BLaER1 treated with 17β-estradiol and CSF1 and Interleukin-3, amounts not matched to agents 10 nM and 100 nM (cell line): Measurements from ENCODE around the gene OCA2.
A peak's percentile ranks its signal among the peaks of the same experiment; 100 is the strongest.

ENCODE experiments used
- H3K27ac ChIP-seq, 11 experiments: shearing (Covaris generic); formaldehyde crosslinking; 2 replicates each; pipeline ENCODE4 v1.8.1; 2022
- H3K27me3 ChIP-seq, 11 experiments: shearing (Covaris generic); formaldehyde crosslinking; 2 replicates each; pipeline ENCODE4 v1.8.1; 2022
- H3K36me3 ChIP-seq, 11 experiments: shearing (Covaris generic); formaldehyde crosslinking; 2 replicates each; pipeline ENCODE4 v1.8.1; 2022
- H3K4me1 ChIP-seq, 10 experiments: shearing (Covaris generic); formaldehyde crosslinking; 2 replicates each; pipeline ENCODE4 v1.8.1; 2022
- H3K4me2 ChIP-seq, 11 experiments: shearing (Covaris generic); formaldehyde crosslinking; 2 replicates each; pipeline ENCODE4 v1.8.1; 2022
- H3K4me3 ChIP-seq, 10 experiments: shearing (Covaris generic); formaldehyde crosslinking; 2 replicates each; pipeline ENCODE4 v1.8.1; 2022
- H3K9ac ChIP-seq, 11 experiments: shearing (Covaris generic); formaldehyde crosslinking; 2 replicates each; pipeline ENCODE4 v1.8.1; 2022
- H3K9me3 ChIP-seq, 11 experiments: shearing (Covaris generic); formaldehyde crosslinking; replicated peaks in 1 of 11; 2 replicates each; pipeline ENCODE4 v1.8.1; 2022
- H4K20me1 ChIP-seq, 11 experiments: shearing (Covaris generic); formaldehyde crosslinking; 2 replicates each; pipeline ENCODE4 v1.8.1; 2022
- Cebpa-rat ChIP-seq, 11 experiments: shearing (Covaris generic); IDR thresholded peaks; 2 replicates each; pipeline ENCODE4 v1.8.1; 2022

The OCA2 gene

GRCh38 chr15:27816790-27817189 lies 282.3 kb downstream of the OCA2 start:
- Histone ChIP-seq H4K20me1 (no peaks in the 10 kb centered on the region), H3K4me3 (no peak overlapping the region; a peak in 1 of 20 replicates), H3K27ac (peak overlapping the region in 9 of 11 experiments; percentile 15 to 86 (median 71); a peak in 17 of 22 replicates), H3K27me3 (no peaks in the 10 kb centered on the region), H3K36me3 (no peaks in the 10 kb centered on the region), H3K4me1 (peaks cover 0 to 46% (median 27%) of the 10 kb centered on the region in 10 experiments; a peak in 18 of 20 replicates), H3K9me3 (peaks cover 13 to 32% (median 21%) of the 10 kb centered on the region in 11 experiments; a peak in 21 of 22 replicates), H3K4me2 (peak overlapping the region in 8 of 11 experiments; percentile 20 to 56 (median 46); a peak in 15 of 22 replicates), H3K9ac (peak overlapping the region in 6 of 11 experiments; percentile 10 to 69 (median 48); a peak in 8 of 22 replicates)
- TF ChIP-seq Cebpa-rat (IDR thresholded peaks at IDR 0.05): no peak

- Histone ChIP-seq H3K4me3 (no peak overlapping the region), H4K20me1 (no peaks in the 10 kb centered on the region), H3K9me3 (peaks cover 13 to 32% (median 21%) of the 10 kb centered on the region in 11 experiments; a peak in 21 of 22 replicates), H3K4me2 (no peak overlapping the region), H3K4me1 (peaks cover 0 to 39% (median 21%) of the 10 kb centered on the region in 10 experiments; a peak in 18 of 20 replicates), H3K27ac (peak overlapping the region in 3 of 11 experiments; percentile 15 to 86 (median 79); a peak in 4 of 22 replicates), H3K27me3 (no peaks in the 10 kb centered on the region), H3K36me3 (no peaks in the 10 kb centered on the region), H3K9ac (no peak overlapping the region)
- no peak for TF ChIP-seq Cebpa-rat (IDR thresholded peaks at IDR 0.05)
These were observed 284.1 kb downstream of the OCA2 start for GRCh38 chr15:27815035-27815434.

DNA sequence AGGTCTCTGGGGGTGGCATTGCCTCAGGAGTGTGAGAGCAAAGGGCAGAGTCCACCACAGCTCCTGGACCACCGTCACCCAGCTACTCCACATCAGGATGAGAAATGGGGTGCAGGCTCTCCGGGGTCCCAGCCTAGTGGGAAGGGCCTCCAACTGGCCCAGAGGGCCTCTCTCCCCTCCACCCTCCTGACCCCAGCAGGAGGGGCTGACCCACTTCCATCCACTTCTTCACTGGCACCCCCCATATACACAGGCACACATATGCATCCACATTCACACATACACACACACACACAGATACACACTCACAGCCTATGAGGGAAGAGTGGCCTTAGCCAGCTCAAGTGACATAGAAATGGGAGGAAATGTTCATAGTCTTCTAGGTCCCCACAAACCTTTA lies 286.0 kb downstream of the OCA2 start:
- 0 out of 22 replicates have a peak overlapping the region, but pooled peaks of 1 of the 11 experiments have one; percentile 4 for H3K4me2 ChIP-seq
- H3K4me1 ChIP-seq: peaks cover 4 to 35% (median 22%) of the 10 kb centered on the region in 10 experiments; a peak in 19 of 20 replicates
- peak overlapping the region in 3 of 11 experiments; percentile 7 to 28 (median 9); a peak in 3 of 22 replicates for H3K27ac ChIP-seq
- TF ChIP-seq Cebpa-rat (IDR thresholded peaks at IDR 0.05): no peak
- H3K9me3 ChIP-seq: peaks cover 13 to 25% (median 20%) of the 10 kb centered on the region in 11 experiments; a peak in 21 of 22 replicates
- no peaks in the 10 kb centered on the region for H3K36me3 ChIP-seq
- H3K27me3 ChIP-seq: no peaks in the 10 kb centered on the region
- H4K20me1 ChIP-seq: no peaks in the 10 kb centered on the region
- H3K4me3 ChIP-seq: no peak overlapping the region
- no peak overlapping the region for H3K9ac ChIP-seq

- Histone ChIP-seq H3K27ac (peak overlapping the region in 7 of 11 experiments; percentile 36 to 73 (median 59); a peak in 11 of 22 replicates), H3K4me3 (no peak overlapping the region), H3K27me3 (no peaks in the 10 kb centered on the region)
These were observed 290.9 kb downstream of the OCA2 start for GRCh38 chr15:27808182-27808581.

DNA sequence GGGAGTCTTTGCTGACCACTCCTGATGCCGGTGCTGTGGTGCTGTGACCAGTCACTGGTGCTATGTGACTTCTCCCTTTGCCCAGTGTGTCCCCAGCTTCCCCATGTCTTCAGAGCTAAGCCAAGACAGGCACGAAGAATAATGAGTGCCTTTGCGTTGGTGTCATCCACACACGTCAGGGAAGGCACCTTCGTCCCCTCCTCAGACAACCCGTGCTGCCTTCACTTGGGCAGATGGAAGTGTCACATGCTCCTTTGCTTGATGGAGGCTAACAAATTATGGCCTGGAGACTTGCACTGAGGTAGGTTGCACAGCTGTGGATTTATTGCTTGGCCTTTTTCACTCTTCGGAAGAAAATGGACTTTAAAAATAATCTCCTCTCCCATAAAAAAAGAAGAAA lies 291.8 kb downstream of the OCA2 start:
- Histone ChIP-seq H3K4me1 (peaks cover 4 to 26% (median 20%) of the 10 kb centered on the region in 10 experiments; a peak in 19 of 20 replicates), H3K36me3 (no peaks in the 10 kb centered on the region), H3K4me3 (no peak overlapping the region), H4K20me1 (no peaks in the 10 kb centered on the region), H3K4me2 (peak overlapping the region in 9 of 11 experiments; percentile 36 to 67 (median 58); a peak in 13 of 22 replicates), H3K9me3 (peaks cover 0 to 23% (median 14%) of the 10 kb centered on the region in 11 experiments; a peak in 12 of 22 replicates), H3K27me3 (no peaks in the 10 kb centered on the region), H3K9ac (no peak overlapping the region), H3K27ac (peak overlapping the region in 5 of 11 experiments; percentile 17 to 73 (median 48); a peak in 7 of 22 replicates)
- no peak for TF ChIP-seq Cebpa-rat (IDR thresholded peaks at IDR 0.05)

More at GRCh38 chr15:27808182-27808581, 290.9 kb downstream of the OCA2 start:
- H3K4me1 ChIP-seq: peaks cover 4 to 32% (median 25%) of the 10 kb centered on the region in 10 experiments; a peak in 19 of 20 replicates
- H3K36me3 ChIP-seq: no peaks in the 10 kb centered on the region
- peaks cover 0 to 23% (median 14%) of the 10 kb centered on the region in 11 experiments; a peak in 12 of 22 replicates for H3K9me3 ChIP-seq
- H3K4me2 ChIP-seq: peak overlapping the region; percentile 25 to 67 (median 55); a peak in 21 of 22 replicates
- peak; percentile 33 to 95 (median 85); a peak in 19 of 22 replicates for TF ChIP-seq Cebpa-rat (IDR thresholded peaks at IDR 0.05)
- H3K9ac ChIP-seq: no peak overlapping the region
- H4K20me1 ChIP-seq: no peaks in the 10 kb centered on the region

DNA sequence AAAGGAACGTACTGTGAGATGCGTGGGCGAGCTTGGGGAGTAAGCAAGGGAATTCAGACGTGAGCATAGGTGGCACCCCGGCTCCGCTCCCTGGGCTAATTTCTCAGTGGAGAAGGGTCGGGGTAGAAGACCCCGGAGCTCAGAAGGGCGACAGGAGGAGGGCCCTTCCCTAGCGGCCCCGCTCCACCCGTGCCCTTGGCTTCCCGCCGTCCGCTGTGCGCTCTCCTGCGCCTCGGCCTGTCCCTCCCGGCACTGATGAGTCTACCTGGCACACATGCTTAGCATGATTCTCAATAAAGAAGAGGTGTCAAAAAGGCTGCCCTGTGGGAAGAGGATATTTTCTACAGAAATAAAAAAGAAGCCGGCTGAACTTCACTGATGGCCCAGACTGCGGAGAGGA lies 292.7 kb downstream of the OCA2 start:
- no peaks in the 10 kb centered on the region for H4K20me1 ChIP-seq
- H3K36me3 ChIP-seq: no peaks in the 10 kb centered on the region
- no peaks in the 10 kb centered on the region for H3K27me3 ChIP-seq
- H3K4me2 ChIP-seq: no peak overlapping the region
- peaks cover 0 to 23% (median 14%) of the 10 kb centered on the region in 11 experiments; a peak in 12 of 22 replicates for H3K9me3 ChIP-seq
- H3K9ac ChIP-seq: no peak overlapping the region
- H3K27ac ChIP-seq: peak overlapping the region in 3 of 11 experiments; percentile 48 to 73 (median 60); a peak in 5 of 22 replicates
- H3K4me3 ChIP-seq: no peak overlapping the region
- no peak for TF ChIP-seq Cebpa-rat (IDR thresholded peaks at IDR 0.05)
- peaks cover 4 to 26% (median 20%) of the 10 kb centered on the region in 10 experiments; a peak in 19 of 20 replicates for H3K4me1 ChIP-seq

DNA sequence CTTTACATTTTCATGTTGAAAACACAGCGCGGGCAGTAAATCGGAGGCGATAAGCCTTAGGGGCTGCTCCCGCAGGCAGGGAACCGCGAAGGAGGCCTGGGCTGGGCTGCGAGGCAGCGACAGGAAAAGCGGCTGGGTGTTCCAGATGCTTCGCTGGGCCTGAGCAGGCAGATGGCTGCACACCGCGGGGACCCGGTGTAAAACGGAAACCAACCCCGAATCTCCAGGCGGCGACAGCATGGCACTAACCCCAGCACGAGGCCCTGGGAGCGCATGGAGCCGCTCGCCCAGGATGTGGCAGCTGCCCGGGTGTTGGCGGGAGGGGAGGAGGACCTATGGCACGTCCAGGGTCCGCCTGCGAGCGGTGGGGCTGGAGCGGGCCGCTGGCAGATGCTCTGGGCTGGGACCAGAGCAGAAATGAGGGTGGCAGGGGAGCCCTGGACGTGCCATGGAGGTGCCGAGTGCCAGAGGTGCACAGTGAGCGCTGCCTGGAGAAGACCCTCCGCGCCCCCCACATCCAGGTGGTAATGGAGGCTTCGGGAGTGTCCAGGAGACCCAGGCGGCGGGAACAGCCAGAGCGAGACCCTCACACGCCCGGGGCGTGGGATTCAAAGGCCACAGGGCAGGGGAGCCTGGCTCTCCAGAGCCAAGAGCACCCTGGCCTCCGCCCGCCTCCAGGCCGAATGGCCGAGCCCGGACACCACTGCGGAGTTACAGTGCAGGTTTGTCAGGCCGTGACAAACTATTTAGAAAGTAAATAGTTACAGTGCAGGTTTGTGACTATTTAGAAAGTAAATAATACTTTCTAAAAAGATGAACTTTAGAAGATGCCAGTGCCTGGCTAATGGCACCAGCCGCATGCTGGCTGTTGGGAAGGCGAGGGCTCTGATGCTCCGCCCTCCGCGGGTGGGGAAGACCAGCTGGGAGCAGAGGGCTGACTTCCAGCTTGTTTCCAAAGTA lies 293.6 kb downstream of the OCA2 start:
- H3K27me3 ChIP-seq: no peaks in the 10 kb centered on the region
- H4K20me1 ChIP-seq: no peaks in the 10 kb centered on the region
- H3K4me1 ChIP-seq: peaks cover 4 to 26% (median 20%) of the 10 kb centered on the region in 10 experiments; a peak in 19 of 20 replicates
- TF ChIP-seq Cebpa-rat (IDR thresholded peaks at IDR 0.05): no peak
- H3K4me3 ChIP-seq: no peak overlapping the region
- no peaks in the 10 kb centered on the region for H3K36me3 ChIP-seq
- H3K9me3 ChIP-seq: peaks cover 0 to 23% (median 14%) of the 10 kb centered on the region in 11 experiments; a peak in 12 of 22 replicates
- peak overlapping the region in 1 of 11 experiments; percentile 73; a peak in 1 of 22 replicates for H3K27ac ChIP-seq
- H3K9ac ChIP-seq: no peak overlapping the region
- no peak overlapping the region for H3K4me2 ChIP-seq

- no peak for TF ChIP-seq Cebpa-rat (IDR thresholded peaks at IDR 0.05)
These were observed 294.4 kb downstream of the OCA2 start for GRCh38 chr15:27804569-27805260.

More at GRCh38 chr15:27804569-27805260, 294.4 kb downstream of the OCA2 start:
- Histone ChIP-seq H3K9me3 (peaks cover 0 to 23% (median 14%) of the 10 kb centered on the region in 11 experiments; a peak in 12 of 22 replicates), H4K20me1 (no peaks in the 10 kb centered on the region), H3K4me1 (peaks cover 4 to 26% (median 20%) of the 10 kb centered on the region in 10 experiments; a peak in 19 of 20 replicates), H3K4me2 (no peak overlapping the region), H3K27me3 (no peaks in the 10 kb centered on the region), H3K27ac (no peak overlapping the region), H3K9ac (no peak overlapping the region), H3K36me3 (no peaks in the 10 kb centered on the region), H3K4me3 (no peak overlapping the region)
